ENCODE data around the gene AOPEP. TPM values are rescaled to one million over a fixed set of nuclear protein-coding genes. Genes with fewer than 3 reads are reported as not detected.
A peak's percentile ranks its signal among the peaks of the same experiment; 100 is the strongest.

AOPEP gene
- total and polyA plus RNA-seq, 2 of the 13 experiments (the other 11 are each of a cell fraction or from before 2014, with no cell fraction given) = 22.2 to 41.6 TPM

DNA sequence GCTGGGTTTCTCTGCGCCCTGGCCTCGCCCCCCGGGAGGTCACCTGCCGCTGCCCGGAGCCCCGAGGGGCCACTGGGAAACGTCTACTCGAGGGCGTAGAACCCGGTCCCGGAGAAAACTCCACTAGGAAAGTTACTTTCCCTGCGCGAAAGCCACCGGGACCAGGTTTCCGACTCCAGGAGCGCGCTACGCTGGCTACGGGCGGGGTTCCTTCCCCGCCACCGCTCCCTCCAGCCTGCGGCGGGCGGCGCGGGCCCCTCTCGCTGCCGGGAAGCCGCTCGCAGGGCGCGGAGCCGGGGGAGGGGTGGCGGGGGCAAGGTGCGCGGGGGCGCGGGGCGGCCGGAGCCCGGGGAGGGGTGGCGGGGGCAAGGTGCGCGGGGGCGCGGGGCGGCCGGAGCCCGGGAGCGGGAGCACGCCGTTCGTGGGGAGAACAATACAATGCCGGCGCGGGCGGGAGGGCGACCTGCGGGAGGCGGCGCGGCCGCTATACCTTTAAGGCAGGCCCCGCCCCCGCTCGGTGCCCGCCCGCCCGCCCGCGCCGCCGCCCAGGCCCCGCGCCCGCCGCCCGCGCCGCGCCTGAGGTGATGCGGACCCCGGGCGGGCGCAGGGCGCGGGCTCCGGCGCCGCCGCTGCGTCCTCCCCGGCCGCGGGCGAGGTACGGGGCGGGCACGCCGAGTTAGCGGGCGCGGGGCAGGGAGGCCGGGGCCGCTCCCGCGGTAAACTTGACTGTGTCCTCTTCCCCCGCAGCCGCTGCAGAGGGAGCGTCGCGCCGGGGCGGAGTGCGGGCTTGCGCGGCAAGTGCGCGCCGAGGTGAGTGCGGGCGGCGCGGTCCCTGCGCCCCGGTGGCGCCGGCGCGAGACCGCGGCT, 278.1 kb downstream of the AOPEP start:
- no peak for FAIRE-seq
- H2AFZ ChIP-seq (ENCODE audit: low read length) = no peak overlapping the region
- DNase-seq (ENCODE audit: low spot score) = peak; percentile 48
- ChIA-PET POLR2A (interaction anchor here (1.0 to 3.1 kb wide), 4 partner anchors 10 to 66 kb away, joined by 4 to 26 read pairs (median 8); no protein-coding TSS in a partner anchor), CTCF (ENCODE audit: low intra/inter-chr PET ratio, low total read pairs) (no interaction called here)
- H3K4me3 ChIP-seq (replicated peaks in 1 of 3; ENCODE audit: insufficient read depth in 1 of 3, low read depth in 2 of 3, low read length in 3 of 3) = peak overlapping the region; percentile 78 to 92 (median 86)
- H4K20me1 ChIP-seq (ENCODE audit: insufficient read depth, low read length) = peaks cover 11% of the 10 kb centered on the region
- H3K36me3 ChIP-seq (replicated peaks in 1 of 2; ENCODE audit: control insufficient read depth in 1 of 2, insufficient read depth in 2 of 2, low read length in 2 of 2) = peaks cover 0 to 4% of the 10 kb centered on the region in 2 experiments; a peak in 2 of 5 replicates
- no peaks in the 10 kb centered on the region; a peak in 1 of 5 replicates for H3K27me3 ChIP-seq (ENCODE audit: control insufficient read depth in 1 of 2, insufficient read depth in 2 of 2, low read length in 2 of 2)
- no peaks in the 10 kb centered on the region for H3K9me3 ChIP-seq (ENCODE audit: low read length)
- H3K9ac ChIP-seq (ENCODE audit: insufficient read depth, low read depth, low read length) = peak overlapping the region; percentile 98
- H3K4me2 ChIP-seq (ENCODE audit: low read depth, low read length) = peak overlapping the region; percentile 95
- peaks cover 50% of the 10 kb centered on the region for H3K4me1 ChIP-seq (ENCODE audit: insufficient read depth, low read length)
- H3K27ac ChIP-seq (ENCODE audit: extremely low read length, insufficient read depth, low read length) = peak overlapping the region; percentile 99
- peak; percentile 79 for ATAC-seq
- WGBS (ENCODE audit: low lambda C conversion rate) = 0% methylated on average over 7 of the region's 133 CpGs
- H3K79me2 ChIP-seq (ENCODE audit: insufficient read depth, low read length) = peaks cover 72% of the 10 kb centered on the region
- intact Hi-C loops (cut with micrococcal nuclease; ENCODE audit: unreplicated experiment) = loop anchor here (1.0 to 10.0 kb wide), 4 partner anchors 12 to 220 kb away; no protein-coding TSS in a partner anchor
- BruUV-seq (replicated peaks) = no TSS peak
- in situ Hi-C loops (cut with HindIII; ENCODE audit: extremely low pct_ligation_motif_present, low pct_unique_long_range_greater_than_20kb) = no loop called here
- TF ChIP-seq, protein P1, sequence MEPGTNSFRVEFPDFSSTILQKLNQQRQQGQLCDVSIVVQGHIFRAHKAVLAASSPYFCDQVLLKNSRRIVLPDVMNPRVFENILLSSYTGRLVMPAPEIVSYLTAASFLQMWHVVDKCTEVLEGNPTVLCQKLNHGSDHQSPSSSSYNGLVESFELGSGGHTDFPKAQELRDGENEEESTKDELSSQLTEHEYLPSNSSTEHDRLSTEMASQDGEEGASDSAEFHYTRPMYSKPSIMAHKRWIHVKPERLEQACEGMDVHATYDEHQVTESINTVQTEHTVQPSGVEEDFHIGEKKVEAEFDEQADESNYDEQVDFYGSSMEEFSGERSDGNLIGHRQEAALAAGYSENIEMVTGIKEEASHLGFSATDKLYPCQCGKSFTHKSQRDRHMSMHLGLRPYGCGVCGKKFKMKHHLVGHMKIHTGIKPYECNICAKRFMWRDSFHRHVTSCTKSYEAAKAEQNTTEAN (CRISPR knock-in tag; conservative IDR thresholded peaks at IDR 0.05) = no peak
- no peak for TF ChIP-seq MYNN (CRISPR knock-in tag; IDR thresholded peaks at IDR 0.05; ENCODE audit: low read depth)
- no peak for TF ChIP-seq MTF2 (CRISPR knock-in tag; IDR thresholded peaks at IDR 0.05; ENCODE audit: borderline replicate concordance)
- TF ChIP-seq WIZ (CRISPR knock-in tag; IDR thresholded peaks at IDR 0.05) = no peak
- no peak; the same call in 1 of the 2 replicates for TF ChIP-seq HDAC1 (CRISPR knock-in tag; IDR thresholded peaks at IDR 0.05)
- TF ChIP-seq ZNF367 (CRISPR knock-in tag; IDR thresholded peaks at IDR 0.05; ENCODE audit: borderline replicate concordance) = no peak
- TF ChIP-seq ZNF530 (CRISPR knock-in tag; IDR thresholded peaks at IDR 0.05; ENCODE audit: low read depth) = no peak
- peak; percentile 34 for TF ChIP-seq MYC (CRISPR knock-in tag; IDR thresholded peaks at IDR 0.05; ENCODE audit: borderline replicate concordance)
- TF ChIP-seq NFE2L1 (CRISPR knock-in tag; IDR thresholded peaks at IDR 0.05; ENCODE audit: borderline replicate concordance) = no peak
- TF ChIP-seq, protein P2, sequence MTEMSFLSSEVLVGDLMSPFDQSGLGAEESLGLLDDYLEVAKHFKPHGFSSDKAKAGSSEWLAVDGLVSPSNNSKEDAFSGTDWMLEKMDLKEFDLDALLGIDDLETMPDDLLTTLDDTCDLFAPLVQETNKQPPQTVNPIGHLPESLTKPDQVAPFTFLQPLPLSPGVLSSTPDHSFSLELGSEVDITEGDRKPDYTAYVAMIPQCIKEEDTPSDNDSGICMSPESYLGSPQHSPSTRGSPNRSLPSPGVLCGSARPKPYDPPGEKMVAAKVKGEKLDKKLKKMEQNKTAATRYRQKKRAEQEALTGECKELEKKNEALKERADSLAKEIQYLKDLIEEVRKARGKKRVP (CRISPR knock-in tag; IDR thresholded peaks at IDR 0.05) = 0 out of 4 replicates have a peak, but pooled peaks of 1 of the 2 experiments have one; percentile 15
- TF ChIP-seq, protein P3, sequence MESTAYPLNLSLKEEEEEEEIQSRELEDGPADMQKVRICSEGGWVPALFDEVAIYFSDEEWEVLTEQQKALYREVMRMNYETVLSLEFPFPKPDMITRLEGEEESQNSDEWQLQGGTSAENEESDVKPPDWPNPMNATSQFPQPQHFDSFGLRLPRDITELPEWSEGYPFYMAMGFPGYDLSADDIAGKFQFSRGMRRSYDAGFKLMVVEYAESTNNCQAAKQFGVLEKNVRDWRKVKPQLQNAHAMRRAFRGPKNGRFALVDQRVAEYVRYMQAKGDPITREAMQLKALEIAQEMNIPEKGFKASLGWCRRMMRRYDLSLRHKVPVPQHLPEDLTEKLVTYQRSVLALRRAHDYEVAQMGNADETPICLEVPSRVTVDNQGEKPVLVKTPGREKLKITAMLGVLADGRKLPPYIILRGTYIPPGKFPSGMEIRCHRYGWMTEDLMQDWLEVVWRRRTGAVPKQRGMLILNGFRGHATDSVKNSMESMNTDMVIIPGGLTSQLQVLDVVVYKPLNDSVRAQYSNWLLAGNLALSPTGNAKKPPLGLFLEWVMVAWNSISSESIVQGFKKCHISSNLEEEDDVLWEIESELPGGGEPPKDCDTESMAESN (CRISPR knock-in tag; conservative IDR thresholded peaks at IDR 0.05) = peak; percentile 72; the same call in 1 of the 2 replicates
- TF ChIP-seq, protein P4, sequence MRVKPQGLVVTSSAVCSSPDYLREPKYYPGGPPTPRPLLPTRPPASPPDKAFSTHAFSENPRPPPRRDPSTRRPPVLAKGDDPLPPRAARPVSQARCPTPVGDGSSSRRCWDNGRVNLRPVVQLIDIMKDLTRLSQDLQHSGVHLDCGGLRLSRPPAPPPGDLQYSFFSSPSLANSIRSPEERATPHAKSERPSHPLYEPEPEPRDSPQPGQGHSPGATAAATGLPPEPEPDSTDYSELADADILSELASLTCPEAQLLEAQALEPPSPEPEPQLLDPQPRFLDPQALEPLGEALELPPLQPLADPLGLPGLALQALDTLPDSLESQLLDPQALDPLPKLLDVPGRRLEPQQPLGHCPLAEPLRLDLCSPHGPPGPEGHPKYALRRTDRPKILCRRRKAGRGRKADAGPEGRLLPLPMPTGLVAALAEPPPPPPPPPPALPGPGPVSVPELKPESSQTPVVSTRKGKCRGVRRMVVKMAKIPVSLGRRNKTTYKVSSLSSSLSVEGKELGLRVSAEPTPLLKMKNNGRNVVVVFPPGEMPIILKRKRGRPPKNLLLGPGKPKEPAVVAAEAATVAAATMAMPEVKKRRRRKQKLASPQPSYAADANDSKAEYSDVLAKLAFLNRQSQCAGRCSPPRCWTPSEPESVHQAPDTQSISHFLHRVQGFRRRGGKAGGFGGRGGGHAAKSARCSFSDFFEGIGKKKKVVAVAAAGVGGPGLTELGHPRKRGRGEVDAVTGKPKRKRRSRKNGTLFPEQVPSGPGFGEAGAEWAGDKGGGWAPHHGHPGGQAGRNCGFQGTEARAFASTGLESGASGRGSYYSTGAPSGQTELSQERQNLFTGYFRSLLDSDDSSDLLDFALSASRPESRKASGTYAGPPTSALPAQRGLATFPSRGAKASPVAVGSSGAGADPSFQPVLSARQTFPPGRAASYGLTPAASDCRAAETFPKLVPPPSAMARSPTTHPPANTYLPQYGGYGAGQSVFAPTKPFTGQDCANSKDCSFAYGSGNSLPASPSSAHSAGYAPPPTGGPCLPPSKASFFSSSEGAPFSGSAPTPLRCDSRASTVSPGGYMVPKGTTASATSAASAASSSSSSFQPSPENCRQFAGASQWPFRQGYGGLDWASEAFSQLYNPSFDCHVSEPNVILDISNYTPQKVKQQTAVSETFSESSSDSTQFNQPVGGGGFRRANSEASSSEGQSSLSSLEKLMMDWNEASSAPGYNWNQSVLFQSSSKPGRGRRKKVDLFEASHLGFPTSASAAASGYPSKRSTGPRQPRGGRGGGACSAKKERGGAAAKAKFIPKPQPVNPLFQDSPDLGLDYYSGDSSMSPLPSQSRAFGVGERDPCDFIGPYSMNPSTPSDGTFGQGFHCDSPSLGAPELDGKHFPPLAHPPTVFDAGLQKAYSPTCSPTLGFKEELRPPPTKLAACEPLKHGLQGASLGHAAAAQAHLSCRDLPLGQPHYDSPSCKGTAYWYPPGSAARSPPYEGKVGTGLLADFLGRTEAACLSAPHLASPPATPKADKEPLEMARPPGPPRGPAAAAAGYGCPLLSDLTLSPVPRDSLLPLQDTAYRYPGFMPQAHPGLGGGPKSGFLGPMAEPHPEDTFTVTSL (CRISPR knock-in tag; IDR thresholded peaks at IDR 0.05; ENCODE audit: borderline replicate concordance) = no peak
